WI38 (cell line): Measurements from ENCODE around the gene EGFR.

Experiments
- H3K4me3 ChIP-seq: 2 replicates; pipeline ENCODE4 v1.5.1; 2011; ENCODE audit warnings: low read depth, mild to moderate bottlenecking, control low read depth, low read length
- TF ChIP-seq, protein P1 (sequence below): IDR thresholded peaks from 2 replicates; pipeline ENCODE4 v1.5.1; 2012; ENCODE audit warnings: low read depth, mild to moderate bottlenecking, control low read depth, low read length

The EGFR gene

DNA sequence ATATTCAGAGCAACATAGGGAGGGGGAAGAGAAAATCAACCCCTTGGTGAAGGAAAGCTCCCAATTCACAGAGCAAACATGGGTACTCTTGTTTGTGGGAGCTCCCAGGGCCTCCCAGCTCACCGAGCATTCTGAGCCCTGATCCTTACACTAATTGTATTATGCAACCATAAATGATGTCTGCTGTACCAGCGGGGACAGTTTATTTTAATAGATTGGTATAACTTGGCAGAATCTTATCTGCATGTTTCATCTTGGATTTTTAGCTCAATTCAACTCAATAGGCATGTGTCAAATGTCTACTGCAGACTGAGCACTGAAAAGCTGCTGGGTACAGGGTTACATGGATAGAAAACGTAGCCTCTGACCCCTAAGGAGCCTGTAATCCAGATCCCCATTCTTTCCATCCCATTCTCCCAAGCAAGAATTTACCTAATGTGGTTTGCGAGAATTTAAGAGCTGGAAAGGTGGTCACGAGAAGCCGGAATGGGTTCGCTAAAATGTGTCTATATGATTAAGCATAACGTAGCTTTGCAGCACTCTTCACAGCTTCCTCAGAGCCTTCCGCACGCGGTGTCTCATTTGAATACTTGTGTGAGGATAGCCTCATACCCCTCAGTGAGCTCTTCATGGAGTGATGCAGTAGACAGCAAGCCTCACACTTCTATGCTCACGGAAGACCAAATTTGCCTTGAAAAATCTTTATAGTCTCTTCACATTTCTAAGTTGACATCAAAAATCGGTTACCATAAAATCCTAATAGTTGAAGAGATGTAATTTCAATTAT, 18.3 kb downstream of the EGFR start:
- TF ChIP-seq, protein P1, sequence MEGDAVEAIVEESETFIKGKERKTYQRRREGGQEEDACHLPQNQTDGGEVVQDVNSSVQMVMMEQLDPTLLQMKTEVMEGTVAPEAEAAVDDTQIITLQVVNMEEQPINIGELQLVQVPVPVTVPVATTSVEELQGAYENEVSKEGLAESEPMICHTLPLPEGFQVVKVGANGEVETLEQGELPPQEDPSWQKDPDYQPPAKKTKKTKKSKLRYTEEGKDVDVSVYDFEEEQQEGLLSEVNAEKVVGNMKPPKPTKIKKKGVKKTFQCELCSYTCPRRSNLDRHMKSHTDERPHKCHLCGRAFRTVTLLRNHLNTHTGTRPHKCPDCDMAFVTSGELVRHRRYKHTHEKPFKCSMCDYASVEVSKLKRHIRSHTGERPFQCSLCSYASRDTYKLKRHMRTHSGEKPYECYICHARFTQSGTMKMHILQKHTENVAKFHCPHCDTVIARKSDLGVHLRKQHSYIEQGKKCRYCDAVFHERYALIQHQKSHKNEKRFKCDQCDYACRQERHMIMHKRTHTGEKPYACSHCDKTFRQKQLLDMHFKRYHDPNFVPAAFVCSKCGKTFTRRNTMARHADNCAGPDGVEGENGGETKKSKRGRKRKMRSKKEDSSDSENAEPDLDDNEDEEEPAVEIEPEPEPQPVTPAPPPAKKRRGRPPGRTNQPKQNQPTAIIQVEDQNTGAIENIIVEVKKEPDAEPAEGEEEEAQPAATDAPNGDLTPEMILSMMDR: no peak

DNA sequence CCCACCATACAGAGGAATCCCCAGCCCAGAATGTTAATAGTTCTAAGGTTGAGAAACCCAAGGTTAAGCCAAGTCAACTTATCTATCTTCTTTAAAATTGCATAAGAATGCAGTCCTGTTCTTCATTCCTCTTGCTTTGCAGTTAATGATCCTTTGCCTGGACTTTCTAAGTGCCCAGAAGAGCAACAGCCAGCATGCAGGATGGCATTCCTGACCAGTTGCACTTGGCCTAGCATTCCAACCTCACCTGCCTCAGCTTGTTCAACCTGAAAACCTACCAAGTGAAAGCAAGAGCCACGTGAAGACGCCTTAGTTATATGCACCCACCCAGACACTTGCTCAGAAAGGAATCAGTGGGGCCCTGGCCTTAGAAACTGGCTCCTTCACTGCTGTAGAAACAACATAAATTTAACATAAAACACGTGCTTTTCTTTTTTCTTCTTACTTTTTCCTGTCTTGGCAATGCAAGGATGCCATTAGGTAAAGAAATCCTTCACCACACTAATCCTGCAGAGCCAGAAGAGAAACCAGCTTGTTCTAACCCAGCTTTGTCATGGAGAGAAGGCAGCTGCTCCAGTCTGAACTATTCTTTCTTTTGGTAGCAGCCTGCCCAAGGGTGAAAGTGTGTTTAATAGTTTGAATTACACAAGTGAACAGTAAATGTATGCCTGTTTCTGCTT, 25.0 kb downstream of the EGFR start:
- TF ChIP-seq, protein P1: no peak
- no peak overlapping the region for H3K4me3 ChIP-seq

More for the DNA sequence above, 18.3 kb downstream of the EGFR start:
- H3K4me3 ChIP-seq: no peak overlapping the region

DNA sequence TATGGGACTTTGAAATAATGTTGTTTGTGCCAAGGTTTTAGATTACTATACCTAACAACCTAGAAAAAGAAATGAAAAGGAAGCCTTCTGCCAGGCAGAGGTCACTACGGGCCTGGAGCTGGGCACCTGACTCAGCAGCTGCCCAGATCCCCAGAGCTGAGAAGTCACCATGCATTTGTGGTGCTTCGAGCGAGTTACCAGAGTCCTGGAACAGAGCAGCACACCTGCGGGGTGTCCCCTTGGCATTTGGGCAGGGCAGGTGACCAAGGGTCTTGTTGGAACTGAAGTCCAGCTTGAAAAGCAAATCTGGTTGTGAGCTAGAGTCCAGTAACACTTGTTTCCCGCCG, 25.5 kb downstream of the EGFR start:
- TF ChIP-seq, protein P1: no peak
- no peak overlapping the region for H3K4me3 ChIP-seq

DNA sequence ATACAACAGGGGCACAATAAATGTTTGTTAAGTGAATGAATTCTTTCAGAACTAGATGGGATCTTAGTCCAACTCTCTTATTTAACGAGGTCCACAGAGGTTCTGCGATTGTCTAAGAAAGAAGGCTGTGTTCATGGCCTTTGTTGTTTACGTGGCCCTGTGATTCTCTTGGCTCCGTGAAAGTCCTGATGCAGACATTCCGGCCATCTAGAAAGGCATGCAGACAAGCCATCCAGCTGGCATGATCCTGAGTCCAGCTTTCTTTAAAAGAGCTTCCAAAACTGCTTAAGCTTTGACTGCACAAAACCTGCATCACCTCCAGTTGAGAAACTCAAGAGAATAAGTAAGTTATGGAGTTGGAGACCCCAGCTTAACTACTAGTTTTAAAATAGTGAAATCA, 26.0 kb downstream of the EGFR start:
- TF ChIP-seq, protein P1: no peak
- no peak overlapping the region for H3K4me3 ChIP-seq

DNA sequence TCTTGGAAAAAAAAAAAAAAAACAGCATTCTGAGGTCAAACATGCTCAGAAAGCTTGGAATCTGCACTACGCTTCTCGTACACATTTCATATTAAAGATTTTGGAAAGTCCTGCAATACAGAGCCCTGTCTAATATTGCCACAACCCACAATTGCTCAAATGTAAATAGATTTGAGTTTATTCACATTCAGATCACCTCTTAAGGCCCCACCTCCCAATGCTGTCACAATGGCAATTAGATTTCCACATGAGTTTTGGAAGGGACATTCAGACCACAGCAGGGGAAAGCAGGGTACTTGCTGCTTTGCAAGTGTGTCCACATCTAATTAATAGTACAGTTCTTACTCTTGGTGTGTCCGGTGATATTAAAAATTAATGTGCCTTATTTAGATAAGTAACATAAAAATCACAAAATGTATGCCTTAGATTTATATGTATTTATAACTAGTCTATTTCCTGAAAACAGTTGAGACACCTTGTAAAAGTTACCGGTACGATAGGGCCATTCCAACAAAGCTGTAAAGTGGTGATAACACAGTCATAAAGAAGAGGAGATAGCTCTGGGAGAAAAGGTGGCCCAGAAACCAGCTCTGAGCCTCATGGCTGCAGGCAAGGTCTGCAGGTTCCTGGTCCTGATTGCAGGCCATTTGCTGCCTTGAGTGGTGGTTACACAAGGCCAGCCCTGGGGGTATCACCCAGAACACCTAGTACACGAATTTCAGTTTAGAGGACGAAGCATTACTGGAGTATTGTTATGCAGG, 27.9 kb downstream of the EGFR start:
- TF ChIP-seq, protein P1: no peak
- H3K4me3 ChIP-seq: no peak overlapping the region

DNA sequence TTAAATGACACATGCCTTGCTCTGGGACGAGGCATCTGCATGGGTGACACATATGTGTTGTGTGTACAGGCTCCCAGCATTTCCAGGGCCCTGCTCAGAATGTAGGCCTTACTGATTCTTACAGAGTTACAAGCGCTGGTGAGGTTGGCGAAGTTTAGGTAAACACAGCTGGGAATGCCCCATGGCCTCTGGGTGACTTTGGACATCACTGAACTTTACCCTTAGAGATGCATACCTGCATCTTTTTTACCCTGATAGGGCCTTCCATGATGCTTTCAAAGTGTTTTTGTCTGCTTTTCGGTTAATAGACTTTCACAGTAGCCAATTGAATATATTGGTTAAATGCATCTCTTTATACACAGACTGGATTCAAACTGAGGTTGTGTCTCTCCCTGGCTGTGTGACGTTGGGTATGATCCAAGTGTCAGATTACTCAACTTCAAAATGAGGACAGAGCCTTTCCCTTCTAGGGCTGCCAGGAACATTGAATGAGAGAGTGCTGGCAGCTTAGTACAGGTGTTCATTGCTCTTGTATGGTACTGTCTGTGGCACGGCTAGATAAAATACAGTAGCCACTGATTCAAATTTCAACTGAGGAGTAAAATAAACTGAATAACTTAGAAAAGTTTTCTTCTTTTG, 29.5 kb downstream of the EGFR start:
- TF ChIP-seq, protein P1: no peak
- H3K4me3 ChIP-seq: no peak overlapping the region

DNA sequence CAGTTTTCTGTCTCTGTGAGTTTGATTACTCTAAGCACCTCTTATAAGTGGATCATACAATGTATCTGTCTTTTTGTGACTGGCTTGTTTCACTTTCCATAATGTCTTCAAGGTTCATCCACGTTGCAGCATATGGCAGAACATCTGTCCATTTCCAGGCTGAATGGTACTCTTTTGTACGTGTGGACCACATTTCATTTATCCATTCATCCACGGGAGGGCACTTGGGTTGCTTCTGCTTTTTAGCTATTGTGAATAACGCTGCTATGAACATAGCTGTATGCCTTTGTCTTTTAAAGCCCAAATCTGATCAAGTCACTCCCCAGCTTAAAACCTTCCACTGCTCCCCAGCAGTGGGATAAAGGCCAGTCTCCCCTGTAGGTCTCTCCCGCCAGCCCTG, 31.5 kb downstream of the EGFR start:
- TF ChIP-seq, protein P1: no peak

More for the DNA sequence above, 31.5 kb downstream of the EGFR start:
- no peak overlapping the region for H3K4me3 ChIP-seq
